IPS-20b (cell line): Measurements from ENCODE around the gene GID8.

ENCODE experiments used
- H3K27ac ChIP-seq: one replicate; pipeline ENCODE4 v1.5.1; 2013; ENCODE audit warnings: low read length
- H3K27me3 ChIP-seq: 2 replicates; pipeline ENCODE4 v1.6.1; 2013; ENCODE audit warnings: mild to moderate bottlenecking, low read length, inconsistent platforms; ENCODE audit not compliant: insufficient read depth
- H3K36me3 ChIP-seq: 2 replicates; pipeline ENCODE4 v1.6.1; 2013; ENCODE audit warnings: low read depth, mild to moderate bottlenecking, inconsistent platforms, low read length, moderate library complexity; ENCODE audit not compliant: insufficient read depth
- H3K4me1 ChIP-seq: 2 replicates; pipeline ENCODE4 v1.6.1; 2013; ENCODE audit warnings: mild to moderate bottlenecking, control low read depth, inconsistent platforms, low read length, moderate library complexity; ENCODE audit not compliant: insufficient read depth
- H3K4me3 ChIP-seq: 2 replicates; pipeline ENCODE4 v1.5.1; 2013; ENCODE audit warnings: mild to moderate bottlenecking, low read length, inconsistent platforms
- H3K9ac ChIP-seq: 2 replicates; pipeline ENCODE4 v1.6.1; 2013; ENCODE audit warnings: low read depth, mild to moderate bottlenecking, inconsistent platforms, low read length, moderate library complexity
- H3K9me3 ChIP-seq: 2 replicates; pipeline ENCODE4 v1.6.1; 2013; ENCODE audit warnings: mild to moderate bottlenecking, low read depth, low read length, inconsistent platforms; ENCODE audit not compliant: insufficient read depth

The GID8 gene

GRCh38 chr20:62896526-62896925, 41.4 kb upstream of the GID8 start:
- no peaks in the 10 kb centered on the region for H3K27me3 ChIP-seq
- no peak overlapping the region for H3K9ac ChIP-seq
- H3K4me1 ChIP-seq, result peaks cover 14% of the 10 kb centered on the region
- H3K9me3 ChIP-seq, result no peaks in the 10 kb centered on the region
- H3K4me3 ChIP-seq, result no peak overlapping the region
- no peak overlapping the region for H3K27ac ChIP-seq
- H3K36me3 ChIP-seq, result peaks cover 62% of the 10 kb centered on the region

GRCh38 chr20:62897666-62898065, 40.3 kb upstream of the GID8 start:
- Histone ChIP-seq H3K27me3 (no peaks in the 10 kb centered on the region), H3K9ac (no peak overlapping the region), H3K4me3 (no peak overlapping the region), H3K4me1 (peaks cover 14% of the 10 kb centered on the region), H3K9me3 (no peaks in the 10 kb centered on the region), H3K36me3 (peaks cover 62% of the 10 kb centered on the region), H3K27ac (no peak overlapping the region)

- Histone ChIP-seq H3K27ac (no peak overlapping the region), H3K36me3 (peaks cover 62% of the 10 kb centered on the region)
Measured at GRCh38 chr20:62898093-62898964, 39.6 kb upstream of the GID8 start.

GRCh38 chr20:62898970-62899632, 38.8 kb upstream of the GID8 start:
- no peak overlapping the region for H3K27ac ChIP-seq
- peaks cover 62% of the 10 kb centered on the region for H3K36me3 ChIP-seq
- H3K9me3 ChIP-seq, result no peaks in the 10 kb centered on the region
- peaks cover 14% of the 10 kb centered on the region for H3K4me1 ChIP-seq
- no peaks in the 10 kb centered on the region for H3K27me3 ChIP-seq
- no peak overlapping the region for H3K4me3 ChIP-seq
- H3K9ac ChIP-seq, result peak overlapping the region; percentile 18; the same call in 1 of the 2 replicates

More at GRCh38 chr20:62898093-62898964, 39.6 kb upstream of the GID8 start:
- Histone ChIP-seq H3K4me3 (no peak overlapping the region), H3K9me3 (no peaks in the 10 kb centered on the region), H3K9ac (no peak overlapping the region; the same call in 1 of the 2 replicates), H3K27me3 (no peaks in the 10 kb centered on the region), H3K4me1 (peaks cover 14% of the 10 kb centered on the region)

DNA sequence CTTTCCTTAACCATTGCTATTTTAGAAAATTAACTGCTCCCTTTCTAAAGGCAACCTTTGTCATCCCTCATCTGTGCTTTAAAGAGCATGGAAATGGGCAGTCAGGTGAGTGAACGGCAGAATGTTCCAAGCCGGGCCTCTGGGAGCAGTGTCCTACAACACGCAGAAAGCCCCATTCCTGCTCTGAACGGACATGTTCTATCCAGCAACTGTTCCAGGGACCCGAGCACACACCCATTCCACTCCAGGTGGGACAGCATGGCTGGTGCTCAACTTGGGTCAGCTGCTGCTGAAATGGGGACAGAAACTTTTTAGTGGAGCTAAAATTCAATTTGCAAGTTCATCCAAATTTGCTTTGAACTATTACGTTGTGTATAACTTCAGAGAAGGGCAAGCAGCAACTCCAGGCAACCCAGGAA, 38.3 kb upstream of the GID8 start:
- Histone ChIP-seq H3K9ac (no peak overlapping the region), H3K9me3 (no peaks in the 10 kb centered on the region), H3K36me3 (peaks cover 62% of the 10 kb centered on the region), H3K4me1 (peaks cover 14% of the 10 kb centered on the region), H3K27me3 (no peaks in the 10 kb centered on the region), H3K27ac (no peak overlapping the region), H3K4me3 (peak overlapping the region; percentile 32; the same call in 1 of the 2 replicates)

DNA sequence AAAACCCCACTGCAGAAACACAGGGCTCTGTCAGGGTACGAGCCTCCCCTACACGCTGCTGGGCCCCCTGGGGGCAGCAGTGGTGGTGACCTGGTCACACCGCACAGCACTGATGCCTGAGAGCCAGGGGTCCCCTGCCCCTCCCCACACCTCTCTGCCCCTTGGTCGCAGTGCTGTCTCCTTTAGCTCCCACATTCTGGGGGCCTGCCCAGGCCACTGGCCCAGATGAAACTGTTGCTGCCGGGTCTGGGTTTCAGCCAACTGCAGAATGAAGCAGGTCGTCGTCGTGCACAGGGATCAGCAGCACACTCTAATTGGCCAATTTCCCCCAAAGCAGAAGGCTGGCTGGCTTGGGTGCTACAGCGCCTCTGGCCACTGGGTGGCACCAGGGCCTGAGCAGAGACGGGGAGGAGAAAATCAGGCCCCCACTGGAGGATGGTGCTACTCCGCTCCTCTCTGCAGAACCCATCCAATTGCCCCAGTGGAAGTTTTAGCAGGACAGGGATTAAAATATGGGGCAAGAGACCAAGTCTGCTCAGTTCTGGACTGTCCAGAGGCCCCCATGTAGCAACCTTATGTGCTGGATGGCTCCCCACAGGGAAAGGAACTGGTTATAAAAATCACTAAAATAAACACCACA, 37.8 kb upstream of the GID8 start:
- Histone ChIP-seq H3K9ac (no peak overlapping the region; the same call in 1 of the 2 replicates), H3K27me3 (no peaks in the 10 kb centered on the region), H3K36me3 (peaks cover 62% of the 10 kb centered on the region), H3K9me3 (no peaks in the 10 kb centered on the region), H3K4me1 (peaks cover 14% of the 10 kb centered on the region), H3K27ac (no peak overlapping the region), H3K4me3 (peak overlapping the region; percentile 32; the same call in 1 of the 2 replicates)

DNA sequence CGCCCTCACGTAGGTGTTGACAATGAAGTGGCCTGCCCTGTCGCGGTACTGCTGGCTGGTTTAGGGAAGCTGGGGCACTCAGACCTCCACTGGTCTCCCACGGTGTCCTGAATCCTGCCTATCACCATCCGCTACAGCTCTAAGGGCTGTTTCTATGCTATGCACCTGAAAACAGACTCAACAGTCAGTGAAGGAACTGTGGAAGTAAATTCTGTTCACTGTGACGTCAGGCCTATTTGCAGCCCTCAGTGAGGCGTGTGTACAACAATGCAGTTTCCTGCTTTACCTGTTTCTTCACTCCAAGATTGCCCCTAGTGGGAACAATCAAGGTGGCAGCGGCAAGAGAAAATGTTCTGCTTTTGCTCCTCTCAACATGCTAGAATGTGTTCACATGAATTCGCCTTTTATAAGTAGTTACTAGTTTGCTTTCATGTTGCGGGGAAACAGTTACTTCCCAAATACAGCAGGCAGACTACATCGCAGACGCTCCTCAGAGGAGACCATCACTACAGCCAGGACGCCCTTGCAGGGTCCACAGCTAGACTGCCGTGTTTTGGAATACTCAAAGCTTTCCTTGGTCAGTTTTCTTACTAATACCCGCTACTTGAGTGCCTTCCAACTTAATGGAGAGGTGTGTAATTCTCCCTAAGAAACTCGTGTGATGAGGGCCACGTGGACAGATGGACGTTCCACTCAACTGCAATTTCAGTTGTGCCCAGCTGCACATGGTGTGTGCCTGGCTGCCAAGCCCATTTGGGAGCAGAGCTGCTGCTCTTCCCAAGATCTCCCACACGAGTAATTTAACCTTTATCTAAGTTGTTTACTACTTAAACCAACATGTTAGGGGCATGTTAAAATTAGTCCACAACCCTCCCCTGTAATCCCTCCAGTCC, 37.0 kb upstream of the GID8 start:
- no peaks in the 10 kb centered on the region for H3K9me3 ChIP-seq
- H3K4me1 ChIP-seq, result peaks cover 14% of the 10 kb centered on the region
- no peak overlapping the region for H3K4me3 ChIP-seq
- no peak overlapping the region for H3K27ac ChIP-seq
- H3K9ac ChIP-seq, result no peak overlapping the region; the same call in 1 of the 2 replicates
- no peaks in the 10 kb centered on the region for H3K27me3 ChIP-seq
- H3K36me3 ChIP-seq, result peaks cover 62% of the 10 kb centered on the region

DNA sequence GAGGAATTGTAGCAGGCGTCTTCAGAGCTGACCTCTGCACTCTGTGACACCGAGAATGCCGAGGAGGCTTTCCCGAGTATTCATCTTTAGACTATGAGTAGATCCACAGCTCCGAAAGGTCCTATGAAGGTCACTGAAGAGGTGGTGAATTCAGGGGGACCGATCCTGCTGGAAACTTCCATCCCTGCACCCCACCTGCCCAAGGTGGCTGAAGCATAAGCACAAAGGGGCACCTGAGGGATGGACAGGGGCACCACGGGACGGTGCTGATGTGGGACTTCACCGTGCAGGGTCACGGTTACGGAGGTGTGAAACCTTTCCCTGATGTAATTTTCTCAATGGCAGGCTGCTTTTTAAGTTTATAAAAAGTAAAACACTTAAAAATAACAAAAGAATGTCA, 36.1 kb upstream of the GID8 start:
- Histone ChIP-seq H3K36me3 (peaks cover 62% of the 10 kb centered on the region), H3K27ac (no peak overlapping the region), H3K9me3 (no peaks in the 10 kb centered on the region), H3K9ac (no peak overlapping the region), H3K4me1 (peaks cover 14% of the 10 kb centered on the region), H3K4me3 (no peak overlapping the region), H3K27me3 (no peaks in the 10 kb centered on the region)

GRCh38 chr20:62902926-62903615, 34.9 kb upstream of the GID8 start:
- H3K36me3 ChIP-seq, result peaks cover 71% of the 10 kb centered on the region
- no peaks in the 10 kb centered on the region for H3K9me3 ChIP-seq
- H3K4me3 ChIP-seq, result no peak overlapping the region
- no peak overlapping the region for H3K27ac ChIP-seq
- H3K27me3 ChIP-seq, result no peaks in the 10 kb centered on the region
- no peak overlapping the region for H3K9ac ChIP-seq
- H3K4me1 ChIP-seq, result peaks cover 14% of the 10 kb centered on the region

DNA sequence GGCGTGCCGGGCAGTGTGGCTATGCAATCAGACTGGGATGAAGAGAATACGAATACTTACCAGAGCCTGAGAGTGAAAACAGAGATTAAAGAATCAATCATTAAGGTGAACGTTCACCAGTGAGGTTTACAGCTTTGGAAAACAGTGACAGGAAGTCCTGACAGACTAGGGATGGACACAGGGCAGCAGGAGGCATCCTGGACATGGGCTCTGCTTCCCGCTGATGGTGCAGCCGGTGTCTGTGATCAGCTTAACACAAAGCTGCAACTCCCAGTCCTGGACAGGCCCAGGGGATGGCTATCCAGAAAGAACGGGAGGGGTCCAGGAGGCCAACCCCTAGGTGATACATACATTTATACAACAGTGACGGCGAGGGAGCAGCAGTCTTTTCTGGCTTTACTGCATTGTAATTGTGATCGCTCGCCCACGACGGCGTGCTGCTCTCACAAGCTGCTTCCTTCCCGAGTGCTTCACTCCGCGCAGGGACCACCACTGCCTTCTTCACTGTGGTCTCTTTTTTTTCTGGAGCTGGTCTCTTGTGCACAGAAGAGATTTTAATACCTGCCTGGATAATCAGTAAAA, 32.3 kb upstream of the GID8 start:
- H3K36me3 ChIP-seq, result peaks cover 96% of the 10 kb centered on the region
- no peaks in the 10 kb centered on the region for H3K9me3 ChIP-seq
- peaks cover under 1% of the 10 kb centered on the region for H3K4me1 ChIP-seq
- H3K4me3 ChIP-seq, result no peak overlapping the region
- H3K27me3 ChIP-seq, result no peaks in the 10 kb centered on the region
- H3K27ac ChIP-seq, result no peak overlapping the region
- H3K9ac ChIP-seq, result no peak overlapping the region
